SU-DHL-6 (cell line): ENCODE data around the gene VAT1L.

ENCODE experiments used
- EZH2phosphoT487 ChIP-seq: fragments of 200-600 bp; sonication (generic), shearing (Covaris generic); conservative IDR thresholded peaks from 2 replicates; pipeline ENCODE4 v1.6.1; 2018; ENCODE audit warnings: mild to moderate bottlenecking, antibody characterized with exemption, low read length, moderate library complexity, mixed read lengths
- TF ChIP-seq, protein P1 (sequence below): fragments of 200-600 bp; sonication (generic); IDR thresholded peaks from one replicate; pipeline ENCODE4 v1.5.1; 2017; ENCODE audit warnings: antibody characterized with exemption, mild to moderate bottlenecking, low read length, moderate library complexity; ENCODE audit not compliant: insufficient read depth, poor library complexity, severe bottlenecking

DNA sequence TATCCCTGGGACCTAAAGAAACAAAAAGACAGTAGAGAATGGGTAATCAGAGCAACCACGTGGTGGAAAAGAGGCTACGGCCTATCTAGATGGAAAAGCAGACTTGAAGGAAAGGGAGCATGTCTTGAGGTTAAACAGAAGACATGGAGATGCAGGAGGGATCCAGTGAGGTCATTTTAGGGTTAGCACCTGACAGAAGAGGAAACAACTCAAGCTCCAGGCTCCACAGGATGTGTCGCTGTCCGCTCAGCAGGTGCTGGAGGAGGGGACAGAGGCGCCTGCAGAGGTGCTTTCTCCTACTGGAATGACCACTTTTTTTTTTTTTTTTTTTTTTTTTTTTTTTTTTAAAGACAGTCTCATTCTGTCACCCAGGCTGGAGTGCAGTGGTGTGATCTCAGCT lies 186.5 kb downstream of the VAT1L start:
- TF ChIP-seq, protein P1, sequence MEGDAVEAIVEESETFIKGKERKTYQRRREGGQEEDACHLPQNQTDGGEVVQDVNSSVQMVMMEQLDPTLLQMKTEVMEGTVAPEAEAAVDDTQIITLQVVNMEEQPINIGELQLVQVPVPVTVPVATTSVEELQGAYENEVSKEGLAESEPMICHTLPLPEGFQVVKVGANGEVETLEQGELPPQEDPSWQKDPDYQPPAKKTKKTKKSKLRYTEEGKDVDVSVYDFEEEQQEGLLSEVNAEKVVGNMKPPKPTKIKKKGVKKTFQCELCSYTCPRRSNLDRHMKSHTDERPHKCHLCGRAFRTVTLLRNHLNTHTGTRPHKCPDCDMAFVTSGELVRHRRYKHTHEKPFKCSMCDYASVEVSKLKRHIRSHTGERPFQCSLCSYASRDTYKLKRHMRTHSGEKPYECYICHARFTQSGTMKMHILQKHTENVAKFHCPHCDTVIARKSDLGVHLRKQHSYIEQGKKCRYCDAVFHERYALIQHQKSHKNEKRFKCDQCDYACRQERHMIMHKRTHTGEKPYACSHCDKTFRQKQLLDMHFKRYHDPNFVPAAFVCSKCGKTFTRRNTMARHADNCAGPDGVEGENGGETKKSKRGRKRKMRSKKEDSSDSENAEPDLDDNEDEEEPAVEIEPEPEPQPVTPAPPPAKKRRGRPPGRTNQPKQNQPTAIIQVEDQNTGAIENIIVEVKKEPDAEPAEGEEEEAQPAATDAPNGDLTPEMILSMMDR, result no peak
- TF ChIP-seq EZH2phosphoT487, result no peak
